Dedifferentiated amniotic fluid mesenchymal stem cell (primary cell): Measurements from ENCODE around the gene ERVFRD-1.

Experiments
- DNase-seq: peaks from one replicate; pipeline ENCODE4 v3.0.0-alpha.2; 2016; ENCODE audit errors: extremely low spot score

ERVFRD-1 gene

GRCh38 chr6:11110921-11111768 lies at the start of gene ERVFRD-1:
ERVFRD-1 (minus strand) TSS chr6:11111725; CDS start chr6:11105310, 6,415 bp downstream.
- DNase-seq = no peak

GRCh38 chr6:11160199-11160598 lies 48.7 kb upstream of the ERVFRD-1 start:
- no peak for DNase-seq

- no peak for DNase-seq
Observed at GRCh38 chr6:11155589-11155988, 44.1 kb upstream of the ERVFRD-1 start.

- DNase-seq = no peak
Observed at GRCh38 chr6:11153447-11153846, 41.9 kb upstream of the ERVFRD-1 start.

GRCh38 chr6:11152581-11152980 lies 41.1 kb upstream of the ERVFRD-1 start:
- DNase-seq = no peak

GRCh38 chr6:11151488-11151887 lies 40.0 kb upstream of the ERVFRD-1 start:
- no peak for DNase-seq

GRCh38 chr6:11149551-11149950 lies 38.0 kb upstream of the ERVFRD-1 start:
- DNase-seq = no peak

- no peak for DNase-seq
Observed at GRCh38 chr6:11146117-11146826, 34.7 kb upstream of the ERVFRD-1 start.

GRCh38 chr6:11144393-11144851 lies 32.9 kb upstream of the ERVFRD-1 start:
- DNase-seq = peak; percentile 58

GRCh38 chr6:11143394-11144371 lies 32.2 kb upstream of the ERVFRD-1 start:
- DNase-seq = no peak

GRCh38 chr6:11142296-11143027 lies 30.9 kb upstream of the ERVFRD-1 start:
- DNase-seq = no peak

- DNase-seq = no peak
Observed at GRCh38 chr6:11141295-11141694, 29.8 kb upstream of the ERVFRD-1 start.

GRCh38 chr6:11140056-11140455 lies 28.5 kb upstream of the ERVFRD-1 start:
- DNase-seq = no peak

- DNase-seq = no peak
Observed at GRCh38 chr6:11139051-11139960, 27.8 kb upstream of the ERVFRD-1 start.

- DNase-seq = no peak
Observed at GRCh38 chr6:11136809-11137208, 25.3 kb upstream of the ERVFRD-1 start.

GRCh38 chr6:11133281-11133680 lies 21.8 kb upstream of the ERVFRD-1 start:
- DNase-seq = no peak

- DNase-seq = no peak
Observed at GRCh38 chr6:11132194-11132888, 20.8 kb upstream of the ERVFRD-1 start.

- no peak for DNase-seq
Observed at GRCh38 chr6:11130605-11131004, 19.1 kb upstream of the ERVFRD-1 start.

- no peak for DNase-seq
Observed at GRCh38 chr6:11129908-11130565, 18.5 kb upstream of the ERVFRD-1 start.
